Cardiac muscle cell (in vitro differentiated cells and primary cell): ENCODE data around the gene IKBKG. TPM values are rescaled to one million over a fixed set of nuclear protein-coding genes. Genes with fewer than 3 reads are reported as not detected.
A peak's percentile ranks its signal among the peaks of the same experiment; 100 is the strongest.

Source experiments
- DNase-seq, 2 donors: peaks; one replicate each; pipeline versions ENCODE4 v3.0.0 to v3.0.0-alpha.2; 2010 to 2017; ENCODE audit warnings: low read depth in 1 of 2, low spot score in 1 of 2
- H3K27ac ChIP-seq: fragments of 200-600 bp; sonication (generic); 2 replicates; pipeline ENCODE4 v1.5.1; 2016
- H3K27me3 ChIP-seq: fragments of 200-600 bp; sonication (generic); 2 replicates; pipeline ENCODE4 v1.6.0; 2016; ENCODE audit warnings: control low read depth
- H3K36me3 ChIP-seq: fragments of 200-600 bp; sonication (generic); 2 replicates; pipeline ENCODE4 v1.5.1; 2016; ENCODE audit warnings: control low read depth
- H3K4me1 ChIP-seq: fragments of 200-600 bp; sonication (generic); 2 replicates; pipeline ENCODE4 v1.8.1; 2017; ENCODE audit warnings: low read depth, mild to moderate bottlenecking, mixed run types
- H3K4me3 ChIP-seq: fragments of 200-600 bp; sonication (generic); 2 replicates; pipeline ENCODE4 v1.5.1; 2016; ENCODE audit warnings: mild to moderate bottlenecking
- H3K9me3 ChIP-seq: fragments of 200-600 bp; sonication (generic); 2 replicates; pipeline ENCODE4 v1.5.1; 2017; ENCODE audit warnings: low read depth, mild to moderate bottlenecking, control low read depth
- CTCF ChIP-seq: IDR thresholded peaks from 2 replicates; pipeline ENCODE4 v1.5.1; 2012; ENCODE audit warnings: low read depth, mild to moderate bottlenecking, low read length
- polyA plus RNA-seq: library from polyadenylated mRNA; unstranded; fragments of >200 nt; fragmentation: Nextera tagmentation; extraction: Ambion mirVana; gene quantifications from 2 replicates; pipeline ENCODE4 v1.2.1, GENCODE V29; 2016
- total RNA-seq: library from RNA; depleted of rRNA; stranded (reverse); fragments of >200 nt; gene quantifications from 2 replicates; pipeline ENCODE4 v1.2.3, GENCODE V29; 2016

Gene IKBKG
- total and polyA plus RNA-seq, 2 experiments from 2014 or later = 15.1 to 23.5 TPM

- Histone ChIP-seq H3K27ac (no peak overlapping the region), H3K4me1 (peaks cover 14% of the 10 kb centered on the region), H3K36me3 (no peaks in the 10 kb centered on the region), H3K9me3 (no peaks in the 10 kb centered on the region), H3K4me3 (no peak overlapping the region), H3K27me3 (no peaks in the 10 kb centered on the region)
- no peak for TF ChIP-seq CTCF
- DNase-seq = no peak
Observed at GRCh38 chrX:154507673-154508383, 39.6 kb upstream of the IKBKG start.

- H3K36me3 ChIP-seq = no peaks in the 10 kb centered on the region
- H3K27ac ChIP-seq = no peak overlapping the region
- DNase-seq = no peak
- TF ChIP-seq CTCF = no peak
- H3K9me3 ChIP-seq = no peaks in the 10 kb centered on the region
- H3K27me3 ChIP-seq = no peaks in the 10 kb centered on the region
- H3K4me3 ChIP-seq = no peak overlapping the region
- H3K4me1 ChIP-seq = peaks cover 14% of the 10 kb centered on the region
Observed at GRCh38 chrX:154508384-154508745, 39.1 kb upstream of the IKBKG start.

GRCh38 chrX:154509455-154509854 lies 38.0 kb upstream of the IKBKG start:
- H3K27ac ChIP-seq = no peak overlapping the region
- no peak for TF ChIP-seq CTCF
- H3K4me3 ChIP-seq = no peak overlapping the region
- no peak for DNase-seq
- no peaks in the 10 kb centered on the region for H3K36me3 ChIP-seq
- peaks cover 14% of the 10 kb centered on the region for H3K4me1 ChIP-seq
- no peaks in the 10 kb centered on the region for H3K27me3 ChIP-seq
- no peaks in the 10 kb centered on the region for H3K9me3 ChIP-seq

- no peaks in the 10 kb centered on the region for H3K27me3 ChIP-seq
- H3K9me3 ChIP-seq = no peaks in the 10 kb centered on the region
- H3K27ac ChIP-seq = peak overlapping the region; percentile 87
- TF ChIP-seq CTCF = no peak
- no peaks in the 10 kb centered on the region for H3K36me3 ChIP-seq
- DNase-seq = no peak
- peaks cover 14% of the 10 kb centered on the region for H3K4me1 ChIP-seq
- H3K4me3 ChIP-seq = no peak overlapping the region
Observed at GRCh38 chrX:154511761-154512160, 35.7 kb upstream of the IKBKG start.

- DNase-seq = no peak
- no peaks in the 10 kb centered on the region for H3K9me3 ChIP-seq
- H3K27ac ChIP-seq = peak overlapping the region; percentile 75
- TF ChIP-seq CTCF = no peak
- H3K27me3 ChIP-seq = no peaks in the 10 kb centered on the region
- H3K4me3 ChIP-seq = no peak overlapping the region
- peaks cover 25% of the 10 kb centered on the region for H3K4me1 ChIP-seq
- no peaks in the 10 kb centered on the region for H3K36me3 ChIP-seq
Observed at GRCh38 chrX:154512879-154513553, 34.4 kb upstream of the IKBKG start.
